MM.1S (cell line): ENCODE measurements around the gene FOXP4.

Experiments used
- DNase-seq: peaks from one replicate; pipeline ENCODE4 v3.0.0-alpha.2; 2015
- H2AFZ ChIP-seq: fragments of 300-600 bp; sonication (generic); 2 replicates; pipeline ENCODE4 v1.6.0; 2016; ENCODE audit warnings: antibody characterized with exemption, low read length
- H3F3A ChIP-seq: fragments of 300-600 bp; sonication (generic); 2 replicates; pipeline ENCODE4 v1.6.1; 2016; ENCODE audit warnings: mild to moderate bottlenecking, antibody characterized with exemption, low read length, moderate library complexity, mixed read lengths; ENCODE audit not compliant: insufficient read depth
- H3K27ac ChIP-seq: fragments of 300-600 bp; sonication (generic); 2 replicates; pipeline ENCODE4 v1.5.1; 2016; ENCODE audit warnings: mild to moderate bottlenecking, low read length
- H3K27me3 ChIP-seq: fragments of 300-600 bp; sonication (generic); replicated peaks from 2 replicates; pipeline ENCODE4 v1.6.0; 2016; ENCODE audit warnings: low read length; ENCODE audit not compliant: insufficient read depth
- H3K36me3 ChIP-seq: fragments of 300-600 bp; sonication (generic); replicated peaks from 2 replicates; pipeline ENCODE4 v1.6.1; 2016; ENCODE audit warnings: mild to moderate bottlenecking, low read length, mixed read lengths; ENCODE audit not compliant: insufficient read depth
- H3K4me1 ChIP-seq: fragments of 300-600 bp; sonication (generic); 2 replicates; pipeline ENCODE4 v1.6.1; 2016; ENCODE audit warnings: low read length, mixed read lengths
- H3K4me2 ChIP-seq: fragments of 300-600 bp; sonication (generic); 2 replicates; pipeline ENCODE4 v1.6.0; 2016; ENCODE audit warnings: low read depth, low read length
- H3K4me3 ChIP-seq: fragments of 300-600 bp; sonication (generic); 2 replicates; pipeline ENCODE4 v1.5.1; 2016; ENCODE audit warnings: low read length, mixed read lengths
- H3K79me2 ChIP-seq: fragments of 300-600 bp; sonication (generic); 2 replicates; pipeline ENCODE4 v1.6.1; 2016; ENCODE audit warnings: mixed run types, low read length, mixed read lengths
- H3K9ac ChIP-seq: fragments of 300-600 bp; sonication (generic); 2 replicates; pipeline ENCODE4 v1.6.1; 2016; ENCODE audit warnings: low read length, mixed read lengths
- H3K9me2 ChIP-seq: fragments of 300-600 bp; sonication (generic); replicated peaks from 2 replicates; pipeline ENCODE4 v1.6.1; 2016; ENCODE audit warnings: mild to moderate bottlenecking, low read length, mixed read lengths; ENCODE audit not compliant: insufficient read depth
- H3K9me3 ChIP-seq: fragments of 300-600 bp; sonication (generic); replicated peaks from 2 replicates; pipeline ENCODE4 v1.6.1; 2016; ENCODE audit warnings: mild to moderate bottlenecking, low read length, mixed read lengths; ENCODE audit not compliant: insufficient read depth
- H4K20me1 ChIP-seq: fragments of 300-600 bp; sonication (generic); 2 replicates; pipeline ENCODE4 v1.6.1; 2016; ENCODE audit warnings: mild to moderate bottlenecking, low read length, moderate library complexity, mixed read lengths; ENCODE audit not compliant: insufficient read depth
- CTCF ChIP-seq: fragments of 300-600 bp; sonication (generic); IDR thresholded peaks from 2 replicates; pipeline ENCODE4 v1.5.1; 2016; ENCODE audit warnings: antibody characterized with exemption, low read length, mixed read lengths
- EZH2 ChIP-seq: fragments of 300-600 bp; sonication (generic); optimal IDR thresholded peaks from 2 replicates; pipeline ENCODE3; 2017; ENCODE audit warnings: low read depth, mild to moderate bottlenecking, antibody characterized with exemption, low read length, mixed read lengths
- EZH2phosphoT487 ChIP-seq: fragments of 300-600 bp; sonication (generic); IDR thresholded peaks from 2 replicates; pipeline ENCODE4 v1.6.1; 2018; ENCODE audit warnings: antibody characterized with exemption, low read length

Gene FOXP4

GRCh38 chr6:41605649-41606048 is 59.5 kb downstream of the FOXP4 start:
- H3K27me3 ChIP-seq: 0 out of 2 replicates have a peak, but pooled peaks cover 3% of the 10 kb centered on the region
- H3K9me3 ChIP-seq: no peaks in the 10 kb centered on the region
- H3K36me3 ChIP-seq: no peaks in the 10 kb centered on the region
- H3K4me1 ChIP-seq: no peaks in the 10 kb centered on the region
- H3K79me2 ChIP-seq: no peaks in the 10 kb centered on the region
- no peak overlapping the region for H3K4me2 ChIP-seq
- no peaks in the 10 kb centered on the region for H3K9me2 ChIP-seq
- no peak overlapping the region for H3K27ac ChIP-seq
- H3K9ac ChIP-seq: no peak overlapping the region
- TF ChIP-seq EZH2phosphoT487 (no peak), EZH2 (no peak), CTCF (no peak)
- no peaks in the 10 kb centered on the region for H3F3A ChIP-seq
- H4K20me1 ChIP-seq: no peaks in the 10 kb centered on the region
- H3K4me3 ChIP-seq: no peak overlapping the region
- H2AFZ ChIP-seq: no peak overlapping the region
- no peak for DNase-seq

- H3K9ac ChIP-seq: no peak overlapping the region
- no peak for TF ChIP-seq EZH2
These were observed 60.9 kb downstream of the FOXP4 start for GRCh38 chr6:41607036-41607435.

GRCh38 chr6:41607736-41608135 is 61.6 kb downstream of the FOXP4 start:
- Histone ChIP-seq H3K4me3 (no peak overlapping the region), H3K9me2 (no peaks in the 10 kb centered on the region), H3K4me2 (no peak overlapping the region), H3K79me2 (no peaks in the 10 kb centered on the region), H3K9ac (no peak overlapping the region), H3K27me3 (0 out of 2 replicates have a peak, but pooled peaks cover 3% of the 10 kb centered on the region), H3K9me3 (no peaks in the 10 kb centered on the region), H2AFZ (no peak overlapping the region), H3F3A (no peaks in the 10 kb centered on the region), H4K20me1 (no peaks in the 10 kb centered on the region), H3K27ac (no peak overlapping the region), H3K36me3 (no peaks in the 10 kb centered on the region), H3K4me1 (no peaks in the 10 kb centered on the region)
- DNase-seq: no peak
- TF ChIP-seq EZH2: no peak
- TF ChIP-seq CTCF: no peak
- TF ChIP-seq EZH2phosphoT487: no peak

More at GRCh38 chr6:41607036-41607435, 60.9 kb downstream of the FOXP4 start:
- Histone ChIP-seq H3K9me3 (no peaks in the 10 kb centered on the region), H3K27ac (no peak overlapping the region), H3K36me3 (no peaks in the 10 kb centered on the region), H3K4me1 (no peaks in the 10 kb centered on the region), H3K9me2 (no peaks in the 10 kb centered on the region), H3K4me3 (no peak overlapping the region), H3K4me2 (no peak overlapping the region), H3K27me3 (0 out of 2 replicates have a peak, but pooled peaks cover 3% of the 10 kb centered on the region), H4K20me1 (no peaks in the 10 kb centered on the region), H3F3A (no peaks in the 10 kb centered on the region), H3K79me2 (no peaks in the 10 kb centered on the region), H2AFZ (no peak overlapping the region)
- no peak for DNase-seq

GRCh38 chr6:41608443-41609151 is 62.4 kb downstream of the FOXP4 start:
- TF ChIP-seq EZH2phosphoT487 (no peak), EZH2 (no peak), CTCF (no peak)
- H3K27ac ChIP-seq: no peak overlapping the region
- no peak for DNase-seq

More at GRCh38 chr6:41608443-41609151, 62.4 kb downstream of the FOXP4 start:
- no peaks in the 10 kb centered on the region for H3K4me1 ChIP-seq
- H3K4me3 ChIP-seq: no peak overlapping the region
- no peak overlapping the region for H2AFZ ChIP-seq
- H3K9me2 ChIP-seq: no peaks in the 10 kb centered on the region
- H3K27me3 ChIP-seq: 0 out of 2 replicates have a peak, but pooled peaks cover 3% of the 10 kb centered on the region
- H3K9ac ChIP-seq: no peak overlapping the region
- H3K9me3 ChIP-seq: no peaks in the 10 kb centered on the region
- H3F3A ChIP-seq: no peaks in the 10 kb centered on the region
- H4K20me1 ChIP-seq: no peaks in the 10 kb centered on the region
- no peaks in the 10 kb centered on the region for H3K79me2 ChIP-seq
- H3K4me2 ChIP-seq: no peak overlapping the region
- no peaks in the 10 kb centered on the region for H3K36me3 ChIP-seq
